Hepatocyte (in vitro differentiated cells): ENCODE data around the gene CBFA2T3.

Experiments used
- CTCF ChIP-seq: fragments of 200-600 bp; sonication (generic); IDR thresholded peaks from 2 replicates; pipeline ENCODE4 v1.5.1; 2016; ENCODE audit warnings: antibody characterized with exemption, mild to moderate bottlenecking; ENCODE audit not compliant: poor library complexity
- EZH2 ChIP-seq: fragments of 200-600 bp; sonication (generic); IDR thresholded peaks from 2 replicates; pipeline ENCODE4 v1.6.1; 2016; ENCODE audit warnings: antibody characterized with exemption, mild to moderate bottlenecking, borderline replicate concordance

GRCh38 chr16:88828711-88829110, 148.3 kb downstream of the CBFA2T3 start:
- TF ChIP-seq EZH2 (no peak), CTCF (no peak)
